ENCODE measurements around the gene ZNF724. TPM values are rescaled to one million over a fixed set of nuclear protein-coding genes. Genes with fewer than 3 reads are reported as not detected.

Gene ZNF724
- total and polyA plus RNA-seq, 2 of the 8 experiments (the other 6 are each of a cell fraction or from before 2014, with no cell fraction given) = 8.7 to 67.2 TPM

DNA sequence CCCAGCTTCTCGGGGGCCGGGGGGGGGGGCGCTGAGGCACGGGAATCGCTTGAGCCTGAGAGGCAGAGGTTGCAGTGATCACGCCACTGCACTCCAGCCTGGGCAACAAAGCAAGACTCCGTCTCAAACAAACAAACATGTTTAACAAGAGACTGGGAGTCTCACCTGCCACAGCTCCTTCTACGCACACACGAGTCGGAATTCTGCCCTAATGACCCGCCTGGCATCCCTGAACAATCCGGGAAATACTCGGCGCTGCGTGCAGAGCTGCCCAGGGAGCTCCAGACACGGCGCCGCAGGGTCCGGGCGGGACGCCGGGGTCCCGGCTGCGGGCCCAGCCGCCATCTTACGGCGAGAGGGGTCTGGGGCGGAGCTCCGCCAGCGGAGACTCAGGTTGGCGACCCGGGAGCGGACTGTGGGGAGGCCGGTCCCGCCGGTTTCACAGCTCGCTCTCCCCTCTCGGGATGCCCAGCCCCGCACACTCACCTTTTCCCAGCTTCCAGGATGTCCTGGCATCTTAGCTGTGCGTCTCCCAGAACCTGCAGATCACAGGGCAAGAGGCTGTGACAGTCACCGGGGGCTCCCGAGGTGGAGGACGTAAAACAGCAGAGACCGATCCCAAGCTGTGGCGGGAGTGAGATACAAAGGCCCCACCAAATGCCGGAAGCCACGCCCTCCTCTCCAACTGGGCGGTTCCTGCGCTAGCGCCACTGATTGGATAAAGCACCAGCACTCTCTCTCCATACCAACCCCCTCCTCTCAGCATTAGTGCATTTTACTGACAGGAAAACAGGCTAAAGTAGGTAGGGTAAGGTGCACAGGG is 23.6 kb upstream of the ZNF724 start (continued):
- TF ChIP-seq, protein P1, sequence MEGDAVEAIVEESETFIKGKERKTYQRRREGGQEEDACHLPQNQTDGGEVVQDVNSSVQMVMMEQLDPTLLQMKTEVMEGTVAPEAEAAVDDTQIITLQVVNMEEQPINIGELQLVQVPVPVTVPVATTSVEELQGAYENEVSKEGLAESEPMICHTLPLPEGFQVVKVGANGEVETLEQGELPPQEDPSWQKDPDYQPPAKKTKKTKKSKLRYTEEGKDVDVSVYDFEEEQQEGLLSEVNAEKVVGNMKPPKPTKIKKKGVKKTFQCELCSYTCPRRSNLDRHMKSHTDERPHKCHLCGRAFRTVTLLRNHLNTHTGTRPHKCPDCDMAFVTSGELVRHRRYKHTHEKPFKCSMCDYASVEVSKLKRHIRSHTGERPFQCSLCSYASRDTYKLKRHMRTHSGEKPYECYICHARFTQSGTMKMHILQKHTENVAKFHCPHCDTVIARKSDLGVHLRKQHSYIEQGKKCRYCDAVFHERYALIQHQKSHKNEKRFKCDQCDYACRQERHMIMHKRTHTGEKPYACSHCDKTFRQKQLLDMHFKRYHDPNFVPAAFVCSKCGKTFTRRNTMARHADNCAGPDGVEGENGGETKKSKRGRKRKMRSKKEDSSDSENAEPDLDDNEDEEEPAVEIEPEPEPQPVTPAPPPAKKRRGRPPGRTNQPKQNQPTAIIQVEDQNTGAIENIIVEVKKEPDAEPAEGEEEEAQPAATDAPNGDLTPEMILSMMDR (IDR thresholded peaks at IDR 0.05; ENCODE audit: control extremely low read depth in 1 of 3, insufficient read depth in 1 of 3, low read depth in 1 of 3, low read length in 3 of 3) = no peak
- TF ChIP-seq SIX5 (IDR thresholded peaks at IDR 0.05; ENCODE audit: low read depth, low read length) (no peak), KDM4A (IDR thresholded peaks at IDR 0.05; ENCODE audit: low read depth, low read length, severe bottlenecking) (peak; percentile 58), CTBP2 (IDR thresholded peaks at IDR 0.05; ENCODE audit: borderline replicate concordance, insufficient read depth, insufficient read length, low read length) (no peak), RAD21 (IDR thresholded peaks at IDR 0.05 in 1 of 2, conservative IDR thresholded peaks at IDR 0.05 in 1 of 2; ENCODE audit: low read depth in 2 of 2, low read length in 2 of 2) (no peak; a peak in 2 of 4 replicates), SIRT6 (IDR thresholded peaks at IDR 0.05; ENCODE audit: low read length) (no peak), GABPA (IDR thresholded peaks at IDR 0.05; ENCODE audit: borderline replicate concordance, insufficient read depth, low read length) (no peak), RFX5 (IDR thresholded peaks at IDR 0.05; ENCODE audit: borderline replicate concordance, low read depth, low read length) (no peak), POLR2AphosphoS5 (IDR thresholded peaks at IDR 0.05; ENCODE audit: low read depth, low read length) (peak; percentile 99), SP2 (IDR thresholded peaks at IDR 0.05; ENCODE audit: low read length) (no peak), ASH2L (IDR thresholded peaks at IDR 0.05; ENCODE audit: low read length) (no peak), CREB1 (IDR thresholded peaks at IDR 0.05) (no peak), RBBP5 (IDR thresholded peaks at IDR 0.05; ENCODE audit: borderline replicate concordance, low read depth, low read length) (no peak), BCL11A (IDR thresholded peaks at IDR 0.05; ENCODE audit: low read depth in 2 of 2, low read length in 2 of 2) (no peak), NRF1 (IDR thresholded peaks at IDR 0.05; ENCODE audit: low read depth, low read length) (no peak)

Data from H1 (cell line).